Activated T-helper 1 cell treated with Interleukin-2 at 50 U/mL for 16 hours (primary cell): Measurements from ENCODE around the gene ATRX.
"Not testable (repeated sequence)": the region's sequence is repeated elsewhere in the genome, so short reads cannot be mapped to it uniquely, and the experiment has no call there.

Experiments used
- DNase-seq: peaks from one replicate; pipeline ENCODE4 v3.0.0-alpha.2; 2020; ENCODE audit warnings: low read depth

Gene ATRX

DNA sequence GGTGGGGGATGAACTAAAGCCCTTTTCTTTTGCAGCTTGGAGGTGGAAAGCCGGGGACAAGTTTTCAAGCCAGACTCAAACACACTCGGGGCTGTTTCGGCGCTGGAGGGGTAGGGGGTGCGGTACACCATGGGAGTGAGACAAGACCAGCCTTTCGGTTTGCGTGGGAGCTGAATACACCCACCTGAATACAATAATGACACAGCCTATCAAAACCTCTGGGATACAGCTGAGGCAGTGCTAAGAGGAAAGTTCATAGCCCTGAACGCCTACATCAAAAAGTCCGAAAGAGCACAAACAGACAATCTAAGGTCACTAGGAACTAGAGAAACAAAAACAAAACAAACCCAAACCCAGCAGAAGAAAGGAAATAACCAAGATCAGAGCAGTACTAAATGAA is 163.3 kb downstream of the ATRX start:
- no peak for DNase-seq

- no peak for DNase-seq
These were observed 163.8 kb downstream of the ATRX start for GRCh38 chrX:77622233-77622632.

- DNase-seq: not testable (repeated sequence)
These were observed 164.6 kb downstream of the ATRX start for GRCh38 chrX:77621453-77621852.

DNA sequence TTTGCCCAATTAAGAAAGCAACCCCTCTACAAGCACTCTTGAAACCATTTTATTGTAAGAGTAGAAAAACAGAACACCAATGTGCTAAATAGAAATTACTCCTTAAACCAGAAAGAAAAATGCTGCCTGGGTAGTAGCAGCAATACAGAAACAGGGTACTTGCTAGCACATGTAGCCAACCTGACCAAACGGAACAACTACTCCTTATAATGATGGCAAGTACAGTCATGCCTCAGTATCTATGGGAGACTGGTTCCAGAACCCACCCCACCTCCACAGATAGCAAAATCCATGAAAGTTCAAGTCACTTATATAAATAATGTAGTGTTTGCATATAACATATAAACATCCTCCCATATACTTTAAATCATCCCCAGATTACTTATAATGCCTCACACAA is 168.8 kb downstream of the ATRX start:
- DNase-seq: no peak

DNA sequence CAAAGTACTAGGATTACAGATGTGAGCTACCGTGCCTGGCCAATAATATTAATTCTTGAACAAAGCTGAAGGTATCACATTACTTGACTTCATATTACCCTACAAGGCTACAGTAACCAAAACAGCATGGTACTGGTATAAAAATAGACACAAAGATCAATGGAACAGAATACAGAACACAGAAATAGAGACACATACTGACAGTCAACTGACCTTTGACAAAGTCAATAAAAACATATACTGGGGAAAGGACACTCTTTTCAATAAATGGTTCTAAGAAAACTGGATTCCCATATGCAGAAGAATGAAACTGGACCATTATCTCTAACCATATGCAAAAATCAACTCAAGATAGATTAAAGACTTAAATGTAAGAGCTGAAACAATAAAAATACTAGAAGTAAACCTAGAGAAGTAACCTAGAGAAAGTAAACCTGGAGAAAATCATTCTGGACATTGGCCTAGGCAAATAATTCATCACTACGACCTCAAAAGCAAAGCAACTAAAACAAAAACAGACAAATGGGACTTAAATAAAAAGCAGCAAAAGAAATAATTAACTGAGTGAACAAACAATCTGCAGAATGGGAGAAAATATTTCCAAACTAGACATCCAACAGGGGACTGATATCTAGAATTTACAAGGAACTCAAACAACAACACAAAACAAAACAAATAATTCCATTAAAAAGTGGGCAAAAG is 182.2 kb downstream of the ATRX start:
- DNase-seq: no peak

- DNase-seq: no peak
These were observed 188.5 kb downstream of the ATRX start for GRCh38 chrX:77597511-77597910.

DNA sequence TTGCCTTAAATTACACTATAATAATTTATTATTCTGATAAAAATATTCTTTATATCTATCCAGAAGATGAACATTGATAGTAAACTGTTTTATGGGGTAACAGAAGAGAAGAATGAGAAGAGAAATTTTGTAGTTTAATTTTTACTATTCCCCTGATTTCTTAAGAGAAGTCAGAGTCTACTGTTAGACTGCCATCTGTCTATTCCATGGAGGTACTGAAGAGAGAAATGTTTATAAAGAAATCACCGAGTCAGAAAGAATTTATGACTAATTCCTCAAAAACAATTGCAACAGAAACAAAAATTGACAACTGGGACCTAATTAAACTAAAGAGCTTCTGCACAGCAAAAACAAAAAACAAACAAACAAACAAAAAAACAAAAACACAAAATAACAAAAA is 188.9 kb downstream of the ATRX start:
- DNase-seq: no peak

DNA sequence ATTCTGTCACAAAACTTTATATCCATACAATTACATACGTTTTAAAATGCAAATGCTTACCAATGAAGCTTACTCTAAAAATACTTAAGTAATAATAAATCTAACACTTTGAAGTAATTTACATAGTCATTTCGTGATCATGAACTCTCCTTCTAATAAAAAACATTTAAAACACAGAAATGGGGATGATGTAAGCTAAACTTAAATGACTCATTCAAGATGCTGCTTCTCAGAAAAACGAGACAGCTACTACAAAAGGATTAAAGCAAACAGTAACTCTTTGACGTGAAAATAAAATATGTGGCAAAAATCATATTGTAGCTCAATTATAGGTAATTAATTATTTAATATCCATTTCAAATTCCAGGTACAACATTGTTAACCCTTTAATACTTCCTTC is 190.2 kb downstream of the ATRX start:
- no peak for DNase-seq

- no peak for DNase-seq
These were observed 213.7 kb downstream of the ATRX start for GRCh38 chrX:77572322-77572721.

- no peak for DNase-seq
These were observed 220.7 kb downstream of the ATRX start for GRCh38 chrX:77565278-77565677.

DNA sequence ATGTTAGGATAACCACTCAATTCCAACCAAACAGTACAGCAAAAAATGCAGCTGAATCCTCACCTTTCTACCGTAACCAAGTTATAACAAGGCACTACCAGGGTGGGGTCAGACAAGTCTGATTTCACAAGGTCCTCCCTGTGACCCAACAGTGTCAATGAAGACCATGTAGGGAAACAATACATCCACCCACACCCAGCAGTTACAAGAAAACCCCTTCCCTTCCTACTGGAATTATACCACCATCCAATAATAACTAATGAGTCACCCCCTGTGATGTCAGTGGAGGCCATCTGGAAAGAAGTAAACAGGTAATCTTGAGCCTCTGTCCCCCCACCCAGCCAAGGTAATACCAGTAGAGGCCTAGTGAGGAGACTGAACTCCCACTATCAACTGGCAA is 221.2 kb downstream of the ATRX start:
- no peak for DNase-seq

GRCh38 chrX:77561372-77561771 is 224.6 kb downstream of the ATRX start:
- DNase-seq: no peak

- no peak for DNase-seq
These were observed 229.7 kb downstream of the ATRX start for GRCh38 chrX:77556276-77556675.

DNA sequence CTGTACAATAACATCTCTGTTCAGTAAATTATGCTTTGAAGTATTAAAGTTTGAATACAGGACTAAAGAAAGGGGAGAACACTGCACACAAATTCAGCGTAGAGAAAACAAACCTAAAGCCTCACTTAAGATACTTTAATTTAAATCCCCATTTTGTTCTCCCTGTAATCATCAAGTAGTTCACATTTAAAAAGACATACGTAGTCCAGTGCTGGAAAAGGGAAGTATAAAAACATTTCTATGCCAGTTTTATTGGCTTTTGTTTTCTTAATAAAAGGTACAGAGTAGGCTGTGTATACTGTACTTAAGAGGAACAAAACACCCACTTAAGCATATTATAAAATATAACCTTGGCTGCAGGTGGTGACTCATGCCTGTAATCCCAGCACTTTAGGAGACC is 237.3 kb downstream of the ATRX start:
- DNase-seq: no peak

DNA sequence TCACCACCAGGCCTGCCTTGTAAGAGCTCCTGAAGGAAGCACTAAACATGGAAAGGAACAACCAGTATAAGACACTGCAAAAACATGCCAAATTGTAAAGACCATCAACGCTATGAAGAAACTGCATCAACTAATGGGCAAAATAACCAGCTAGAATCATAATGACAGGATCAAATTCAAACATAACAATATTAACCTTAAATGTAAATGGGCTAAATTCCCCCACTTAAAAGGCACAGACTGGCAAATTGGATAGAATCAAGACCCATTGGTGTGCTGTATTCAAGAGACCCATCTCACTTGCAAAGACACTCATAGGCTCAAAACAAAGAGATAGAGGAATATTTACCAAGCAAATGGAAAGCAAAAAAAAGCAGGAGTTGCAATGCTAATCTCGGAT is 246.2 kb downstream of the ATRX start:
- DNase-seq: not testable (repeated sequence)

DNA sequence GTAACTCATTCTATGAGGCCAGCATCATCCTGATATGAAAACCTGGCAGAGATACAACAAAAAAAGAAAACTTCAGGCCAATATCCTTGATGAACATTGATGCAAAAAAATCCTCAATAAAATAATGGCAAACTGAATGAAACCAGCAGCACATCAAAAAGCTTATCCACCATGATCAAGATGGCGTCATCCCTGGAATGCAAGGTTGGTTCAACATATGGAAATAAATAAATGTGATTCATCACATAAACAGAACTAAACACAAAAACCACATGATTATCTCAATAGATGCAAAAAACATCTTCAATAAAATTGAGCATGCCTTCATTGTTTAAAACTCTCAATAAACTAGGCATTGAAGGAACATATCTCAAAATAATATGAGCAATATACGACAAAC is 254.8 kb downstream of the ATRX start:
- DNase-seq: not testable (repeated sequence)

DNA sequence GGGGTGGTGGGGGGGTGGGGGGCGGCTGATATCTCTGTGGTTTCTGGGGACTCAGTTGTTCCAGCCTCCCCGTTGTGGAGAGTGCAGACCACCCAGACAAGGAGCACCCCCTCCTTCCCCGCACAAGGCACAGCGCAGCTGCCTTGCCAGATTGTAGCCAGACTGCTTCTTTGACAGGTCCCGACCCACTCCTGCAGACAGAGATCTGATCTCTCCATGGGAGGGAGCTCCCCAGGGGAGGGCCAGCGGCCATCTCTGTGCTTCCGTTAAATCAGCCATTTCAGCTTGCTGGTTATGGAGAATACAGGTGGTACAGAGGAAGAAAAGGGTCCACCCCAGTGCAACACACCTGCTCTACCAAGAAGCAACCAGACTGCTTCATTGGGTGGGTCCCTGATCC is 258.0 kb downstream of the ATRX start:
- DNase-seq: no peak

DNA sequence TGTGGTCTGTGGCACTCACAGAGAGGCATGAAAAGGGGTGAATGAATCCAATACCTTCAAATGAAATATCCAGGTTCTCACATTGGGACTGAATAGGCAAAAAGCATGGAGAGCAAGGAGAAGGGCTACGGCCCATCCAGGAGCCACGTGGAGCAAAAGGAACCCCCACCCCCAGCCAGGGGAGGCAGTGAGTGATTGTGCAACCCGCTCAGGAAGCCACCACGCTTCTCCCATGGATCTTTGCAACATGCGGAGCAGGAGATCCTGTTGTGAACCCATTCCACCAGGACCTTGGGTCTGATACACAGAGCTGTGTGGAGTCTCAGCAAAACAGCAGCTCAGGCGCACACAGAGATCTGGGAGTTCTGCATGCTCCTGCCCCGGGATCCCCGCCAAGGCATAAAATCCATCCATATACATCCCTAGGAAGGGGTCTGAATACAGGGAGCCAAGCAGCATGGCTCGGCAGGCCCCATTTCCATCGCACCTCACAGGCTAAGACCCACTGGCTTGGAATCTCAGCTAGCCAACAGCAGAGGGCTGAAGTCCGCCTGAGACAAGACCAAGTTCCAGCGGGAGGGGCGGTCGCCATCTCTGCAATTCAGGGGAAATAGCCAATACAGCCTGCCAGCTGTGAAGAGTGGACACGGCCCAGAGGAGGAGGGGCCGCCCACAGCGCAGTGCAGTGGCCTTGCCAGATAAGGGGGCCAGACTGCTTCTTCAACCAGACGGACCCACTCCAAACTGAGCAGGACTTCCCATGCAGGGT is 258.6 kb downstream of the ATRX start:
- DNase-seq: no peak

DNA sequence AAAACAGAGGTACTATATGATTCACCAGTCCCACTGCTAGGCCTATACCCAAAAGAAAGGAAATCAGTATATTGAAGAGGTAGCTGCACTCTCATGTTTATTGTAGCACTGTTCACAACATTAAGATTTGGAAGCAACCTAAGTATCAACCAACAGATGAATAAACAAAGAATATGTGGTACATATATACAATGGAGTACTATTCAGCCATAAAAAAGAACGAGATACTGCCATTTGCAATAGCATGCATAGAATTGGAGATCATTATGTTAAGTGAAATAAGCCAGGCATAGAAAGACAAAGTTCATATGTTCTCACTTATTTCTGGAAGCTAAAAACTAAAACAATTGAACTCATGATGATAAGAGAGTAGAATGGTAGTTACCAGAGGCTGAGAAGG is 266.3 kb downstream of the ATRX start:
- no peak for DNase-seq

GRCh38 chrX:77514177-77514576 is 271.8 kb downstream of the ATRX start:
- DNase-seq: no peak

- no peak for DNase-seq
These were observed 276.0 kb downstream of the ATRX start for GRCh38 chrX:77510007-77510406.

- DNase-seq: no peak
These were observed 280.8 kb downstream of the ATRX start for GRCh38 chrX:77505227-77505626.

- DNase-seq: no peak
These were observed 283.0 kb downstream of the ATRX start for GRCh38 chrX:77502951-77503525.
